UCSD-AML1 (cell line): ENCODE data around the gene LENEP.
"Not testable (repeated sequence)": the region's sequence is repeated elsewhere in the genome, so short reads cannot be mapped to it uniquely, and the experiment has no call there.

Experiments
- DNase-seq: peaks from one replicate; lab custom pipeline; 2025; ENCODE audit not compliant: unreplicated experiment; lab: John Stamatoyannopoulos, UW

LENEP gene

DNA sequence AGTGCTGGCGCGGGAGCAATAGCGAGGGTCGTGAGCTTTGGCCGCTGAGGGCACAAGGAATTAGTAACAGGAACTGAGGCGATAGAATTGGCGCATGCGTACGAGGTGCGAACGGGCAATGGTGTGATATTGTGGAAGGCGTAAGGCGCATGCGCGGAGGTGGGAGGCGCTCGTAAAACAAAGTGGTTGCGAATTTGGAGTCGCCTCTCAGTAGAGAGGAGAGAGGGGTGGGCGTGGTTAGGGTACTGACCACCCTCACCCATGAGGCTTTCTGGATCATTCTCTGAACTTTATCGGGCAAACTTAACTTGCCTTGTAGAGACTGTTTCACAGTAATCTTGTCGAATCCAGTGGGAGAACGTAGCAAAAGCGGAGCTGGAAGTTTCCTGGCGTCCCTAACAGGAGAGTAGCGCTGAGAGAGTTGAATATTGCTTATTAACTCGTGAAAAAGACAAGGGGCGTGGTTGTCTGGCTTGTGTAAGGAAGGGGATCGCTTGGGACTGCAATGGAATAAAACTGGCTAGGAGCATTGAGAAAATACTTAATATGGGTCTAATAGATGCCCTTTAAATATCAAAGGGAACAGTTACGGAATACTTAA is 18.5 kb upstream of the LENEP start:
- DNase-seq = peak; percentile 97

DNA sequence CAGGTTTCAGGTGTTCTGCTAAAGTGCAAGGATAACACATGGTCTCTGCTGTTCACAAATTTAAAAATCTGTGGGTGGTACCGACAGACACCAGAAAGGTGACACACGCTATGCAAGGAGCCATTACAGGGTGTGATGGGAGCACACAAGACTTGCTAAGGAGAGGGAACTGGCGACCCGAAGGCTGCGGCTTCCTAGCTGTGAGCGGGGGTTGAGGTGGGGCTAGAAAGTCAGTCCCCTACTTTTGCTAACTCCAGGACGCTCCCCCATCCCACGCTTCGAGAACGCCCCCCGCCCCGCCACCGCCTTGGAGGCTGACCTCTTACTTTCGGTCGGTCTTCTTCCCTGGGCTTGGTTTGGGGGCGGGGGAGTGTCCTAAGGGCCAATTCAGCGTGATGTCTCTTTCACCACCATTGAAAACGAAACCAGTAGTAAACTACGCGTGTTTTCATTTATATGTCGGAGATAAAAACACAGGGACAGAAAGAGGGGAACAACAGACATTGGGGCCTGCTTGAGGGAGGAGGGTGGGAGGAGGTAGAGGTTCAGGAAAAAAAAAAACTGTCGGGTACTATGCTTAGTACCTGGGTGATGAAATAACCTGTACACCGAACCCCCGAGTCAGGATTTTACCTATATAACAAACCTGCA is 17.9 kb upstream of the LENEP start:
- DNase-seq = peak; percentile 63

GRCh38 chr1:154977762-154978161 is 15.6 kb upstream of the LENEP start:
- not testable (repeated sequence) for DNase-seq

DNA sequence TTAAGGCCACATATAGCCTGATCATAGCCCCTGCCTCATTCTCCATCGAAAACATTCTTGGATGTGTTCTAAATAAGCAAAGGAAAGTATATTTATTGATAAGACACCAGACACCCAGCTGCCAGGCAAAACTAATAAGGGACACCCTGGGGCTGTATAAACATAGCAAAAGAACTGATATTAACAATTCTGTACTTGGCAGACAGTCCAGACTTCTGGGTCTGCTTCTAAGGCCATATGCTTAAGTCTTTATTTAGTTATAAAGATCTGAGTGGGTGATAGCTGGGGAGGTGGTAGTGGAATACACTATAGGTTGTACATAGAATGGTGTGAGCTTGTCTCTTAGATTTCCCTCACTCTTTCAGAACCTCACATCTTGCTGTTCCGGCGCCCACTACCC is 15.0 kb upstream of the LENEP start:
- DNase-seq = no peak

DNA sequence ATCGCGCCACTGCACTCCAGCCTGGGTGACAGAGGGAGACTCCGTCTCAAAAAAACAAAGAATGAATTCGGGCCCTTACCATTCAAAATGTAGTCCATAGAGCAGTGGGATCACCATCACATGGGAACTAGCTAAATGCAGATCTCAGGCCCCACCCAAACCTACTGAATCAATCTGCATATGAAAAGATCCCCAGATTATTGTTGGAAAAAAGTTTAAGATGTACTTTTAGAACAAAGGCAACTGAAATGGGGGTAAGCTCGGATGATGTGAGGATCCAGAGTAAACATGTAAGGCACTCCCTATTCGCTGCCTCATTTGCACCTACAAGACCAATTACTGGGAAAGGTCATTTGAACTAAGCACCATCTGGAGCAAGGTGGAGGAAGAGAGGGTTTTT is 11.0 kb upstream of the LENEP start:
- no peak for DNase-seq

DNA sequence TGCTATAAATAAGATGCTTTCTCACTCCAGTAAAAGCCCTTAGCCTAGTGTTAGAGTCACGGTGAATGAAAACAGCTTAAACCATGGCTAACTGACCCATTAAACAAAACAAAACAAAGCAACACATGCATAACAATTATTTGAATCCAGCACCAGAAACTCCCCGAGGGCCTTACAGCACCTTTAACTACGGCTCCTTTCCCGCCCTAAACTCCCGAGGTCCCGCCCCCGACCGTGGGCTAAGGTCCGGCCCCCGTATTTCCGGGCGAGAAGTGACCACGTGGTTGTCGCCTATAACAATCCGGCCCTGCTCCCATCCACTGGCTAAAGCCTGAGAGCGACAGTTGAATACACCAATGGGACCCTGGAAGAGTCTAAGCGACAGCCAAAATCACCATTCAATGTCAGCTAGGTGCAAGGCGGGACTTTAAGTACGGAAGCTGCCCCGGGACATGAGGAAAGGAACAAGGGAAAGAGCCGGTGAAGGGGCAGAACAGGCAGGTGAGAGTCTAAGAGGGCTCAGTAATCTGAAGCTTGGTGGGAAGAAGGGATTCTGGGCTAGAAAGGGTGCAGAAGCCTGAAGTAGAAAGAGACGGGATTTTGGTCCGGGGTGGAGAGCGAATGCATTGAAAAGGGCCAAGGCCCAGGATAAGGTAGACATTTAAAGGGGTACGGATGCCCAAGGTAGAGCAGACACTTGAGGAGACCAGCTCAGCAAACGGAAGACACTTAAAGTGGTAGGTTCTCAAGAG is 10.3 kb upstream of the LENEP start, which contains the start of gene FLAD1:
FLAD1 (plus strand) TSS at position 448 of the 752 bp plus-strand sequence. CDS start 351 bp downstream, outside the sequence.
- peak; percentile 92 for DNase-seq

GRCh38 chr1:154983776-154984466 is 9.5 kb upstream of the LENEP start:
- no peak for DNase-seq

GRCh38 chr1:154986736-154987135 is 6.7 kb upstream of the LENEP start:
- not testable (repeated sequence) for DNase-seq

- no peak for DNase-seq
Observed at GRCh38 chr1:154987326-154987725, 6.1 kb upstream of the LENEP start.

GRCh38 chr1:154988058-154988954 is 5.1 kb upstream of the LENEP start:
- DNase-seq = peak; percentile 29

DNA sequence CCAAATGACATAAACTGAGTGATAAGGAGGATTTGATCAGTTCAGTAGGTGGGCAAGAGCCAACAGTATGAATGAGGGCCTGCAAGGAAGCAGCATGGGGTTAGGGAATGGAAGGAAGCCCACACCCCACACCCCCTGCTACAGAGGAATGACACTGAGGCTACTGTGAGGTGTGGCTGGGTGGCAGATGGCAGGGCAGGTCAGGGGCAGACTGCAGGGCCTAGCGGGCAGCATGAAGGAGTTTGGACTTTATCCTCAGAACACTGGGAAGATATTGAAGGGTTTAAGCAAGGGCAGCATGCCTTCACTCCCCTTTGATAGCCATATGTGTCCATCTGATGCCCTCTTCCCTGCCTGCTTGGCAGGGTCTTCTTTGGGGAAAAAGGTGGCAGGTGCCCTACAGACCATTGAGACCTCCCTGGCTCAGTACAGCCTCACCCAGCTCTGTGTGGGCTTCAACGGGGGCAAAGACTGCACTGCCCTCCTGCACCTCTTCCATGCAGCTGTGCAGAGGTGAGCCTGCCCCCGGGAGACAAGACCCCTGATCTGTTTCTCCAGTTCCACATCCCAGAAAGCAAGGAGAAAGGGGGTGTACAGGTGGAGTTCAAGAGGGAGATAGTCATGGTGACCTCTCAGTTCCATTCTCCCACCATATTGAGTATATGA is 4.1 kb upstream of the LENEP start:
- DNase-seq = no peak

DNA sequence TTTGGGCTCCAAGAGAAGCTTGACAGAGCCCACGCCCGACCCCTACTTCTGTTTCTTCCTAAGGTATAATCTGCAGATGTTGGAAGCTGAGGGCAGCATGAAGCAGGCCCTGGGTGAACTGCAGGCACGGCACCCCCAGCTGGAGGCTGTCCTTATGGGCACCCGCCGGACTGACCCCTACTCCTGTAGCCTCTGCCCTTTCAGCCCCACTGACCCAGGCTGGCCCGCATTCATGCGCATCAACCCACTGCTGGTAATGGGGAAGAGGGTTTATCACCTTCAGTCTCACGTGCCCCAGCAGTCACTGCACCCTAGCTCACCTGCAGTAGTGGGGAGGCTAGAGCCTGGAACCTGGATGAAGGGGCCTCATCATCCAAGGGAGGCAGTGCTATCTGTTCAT is 3.1 kb upstream of the LENEP start:
- no peak for DNase-seq

DNA sequence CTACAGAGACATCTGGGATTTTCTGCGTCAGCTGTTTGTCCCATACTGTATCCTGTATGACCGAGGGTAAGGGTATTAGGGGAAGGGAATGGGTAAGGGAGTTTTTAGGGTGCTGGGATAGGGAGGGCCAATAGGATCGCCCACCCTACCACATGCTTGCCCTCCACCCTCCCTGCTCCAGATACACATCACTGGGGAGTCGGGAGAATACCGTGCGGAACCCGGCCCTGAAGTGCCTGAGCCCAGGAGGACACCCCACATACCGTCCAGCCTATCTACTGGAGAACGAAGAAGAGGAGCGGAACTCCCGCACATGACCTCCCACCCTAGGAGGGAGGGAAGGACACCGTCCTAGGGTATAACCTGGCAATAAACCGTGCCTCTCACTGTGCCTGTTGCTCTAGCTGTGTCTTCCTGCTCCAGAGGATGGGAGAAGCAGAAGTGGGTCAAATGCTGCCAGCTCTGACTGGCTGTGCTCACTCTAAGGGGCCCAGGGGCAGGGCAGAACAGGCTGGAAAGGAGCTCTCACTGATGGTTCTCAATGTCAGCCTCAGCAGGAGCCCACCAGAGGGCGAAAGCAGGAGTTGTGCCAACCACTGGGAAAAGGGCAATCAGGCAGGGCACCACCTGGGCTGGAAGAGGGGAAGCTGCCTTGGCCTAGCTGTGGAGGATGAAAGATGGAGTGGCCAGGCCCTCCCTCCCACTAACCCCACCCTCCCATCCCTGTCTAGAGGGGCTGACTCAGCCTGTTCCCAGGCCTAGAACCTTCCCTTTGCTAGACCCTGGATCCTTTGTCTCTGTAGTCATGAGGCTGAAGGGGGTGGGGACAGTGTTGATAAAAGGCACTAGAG is 440 bp upstream of the LENEP start:
- peak; percentile 39 for DNase-seq

DNA sequence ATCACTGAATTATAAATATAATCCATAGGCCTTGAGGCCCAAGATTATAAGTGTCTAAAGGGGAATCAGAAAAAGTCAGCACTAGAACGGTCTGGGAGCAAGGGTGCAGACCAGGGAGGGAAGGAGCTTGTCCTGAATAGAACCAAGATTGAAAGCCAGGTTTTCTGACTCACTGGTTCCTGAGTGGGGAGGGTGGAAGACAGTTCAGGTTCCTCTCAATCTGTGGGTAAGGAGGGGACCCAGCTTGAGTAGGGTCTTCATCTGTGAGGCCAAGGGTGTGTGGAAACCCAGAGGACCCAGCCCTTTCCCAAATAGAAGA is 842 bp downstream of the LENEP start:
- no peak for DNase-seq

- DNase-seq = no peak
Observed at GRCh38 chr1:154994591-154994990, 1.2 kb downstream of the LENEP start.

GRCh38 chr1:154995301-154995983 is 2.1 kb downstream of the LENEP start:
- DNase-seq = peak; percentile 47

- peak; percentile 79 for DNase-seq
Observed at GRCh38 chr1:154996966-154997701, 3.7 kb downstream of the LENEP start.

DNA sequence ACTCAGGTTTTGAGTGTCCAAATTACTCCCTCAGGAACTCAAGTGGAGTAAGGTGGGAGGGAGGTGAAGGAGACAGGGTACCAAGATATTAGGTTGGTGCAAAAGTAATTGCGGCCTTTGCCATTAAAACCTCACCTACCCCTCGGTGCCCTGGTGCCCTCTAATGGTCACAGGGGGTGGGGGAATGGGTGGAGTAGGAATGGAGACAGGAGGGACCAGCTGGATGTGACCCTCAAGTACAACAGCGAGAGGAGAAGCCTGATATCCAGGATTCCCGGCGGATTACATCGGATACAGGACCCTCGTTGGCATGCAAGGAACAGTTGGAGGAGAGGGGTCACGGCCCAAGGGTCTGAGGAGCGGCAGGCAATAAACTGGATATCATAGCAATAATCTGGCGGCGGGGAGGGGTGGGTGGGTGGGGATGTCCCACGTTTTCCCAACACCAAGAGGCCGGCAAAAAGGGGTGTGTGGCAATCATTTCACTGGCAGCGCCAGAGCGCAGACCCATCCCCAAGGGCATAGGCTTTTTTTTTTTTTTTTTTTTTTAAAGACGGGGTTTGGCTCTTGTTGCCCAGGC is 4.9 kb downstream of the LENEP start:
- DNase-seq = peak; percentile 34
